SKM-1 (cell line): Measurements from ENCODE around the gene COL25A1.

Experiments used
- DNase-seq: peaks from one replicate; lab custom pipeline; 2025; ENCODE audit not compliant: unreplicated experiment; lab: John Stamatoyannopoulos, UW

Gene COL25A1

GRCh38 chr4:108926061-108926460 lies 376.4 kb downstream of the COL25A1 start:
- no peak for DNase-seq

GRCh38 chr4:108922191-108922590 lies 380.3 kb downstream of the COL25A1 start:
- no peak for DNase-seq

- no peak for DNase-seq
Observed at GRCh38 chr4:108920395-108921087, 381.9 kb downstream of the COL25A1 start.

- DNase-seq: no peak
Observed at GRCh38 chr4:108919226-108919893, 383.1 kb downstream of the COL25A1 start.

GRCh38 chr4:108917255-108917654 lies 385.2 kb downstream of the COL25A1 start:
- DNase-seq: no peak

- DNase-seq: no peak
Observed at GRCh38 chr4:108916638-108917037, 385.8 kb downstream of the COL25A1 start.

GRCh38 chr4:108906866-108907367 lies 395.5 kb downstream of the COL25A1 start:
- DNase-seq: no peak

GRCh38 chr4:108906006-108906405 lies 396.5 kb downstream of the COL25A1 start:
- DNase-seq: no peak

- no peak for DNase-seq
Observed at GRCh38 chr4:108903464-108904221, 398.8 kb downstream of the COL25A1 start.

- no peak for DNase-seq
Observed at GRCh38 chr4:108902769-108903168, 399.7 kb downstream of the COL25A1 start.

- DNase-seq: no peak
Observed at GRCh38 chr4:108901291-108901690, 401.2 kb downstream of the COL25A1 start.

GRCh38 chr4:108900018-108900580 lies 402.4 kb downstream of the COL25A1 start:
- no peak for DNase-seq

GRCh38 chr4:108893468-108893867 lies 409.0 kb downstream of the COL25A1 start:
- no peak for DNase-seq

GRCh38 chr4:108891896-108892590 lies 410.4 kb downstream of the COL25A1 start:
- no peak for DNase-seq

GRCh38 chr4:108890484-108890881 lies 412.0 kb downstream of the COL25A1 start:
- DNase-seq: no peak

- DNase-seq: no peak
Observed at GRCh38 chr4:108889696-108890483, 412.6 kb downstream of the COL25A1 start.

- no peak for DNase-seq
Observed at GRCh38 chr4:108888769-108889168, 413.7 kb downstream of the COL25A1 start.

- no peak for DNase-seq
Observed at GRCh38 chr4:108887034-108887433, 415.4 kb downstream of the COL25A1 start.

GRCh38 chr4:108885211-108885610 lies 417.2 kb downstream of the COL25A1 start:
- no peak for DNase-seq

- DNase-seq: no peak
Observed at GRCh38 chr4:108884596-108884995, 417.9 kb downstream of the COL25A1 start.
